ENCODE data around the gene ARHGEF7. TPM values are rescaled to one million over a fixed set of nuclear protein-coding genes. Genes with fewer than 3 reads are reported as not detected.

Gene ARHGEF7
- total RNA-seq, 1 experiment from 2014 or later: 47.3 TPM

DNA sequence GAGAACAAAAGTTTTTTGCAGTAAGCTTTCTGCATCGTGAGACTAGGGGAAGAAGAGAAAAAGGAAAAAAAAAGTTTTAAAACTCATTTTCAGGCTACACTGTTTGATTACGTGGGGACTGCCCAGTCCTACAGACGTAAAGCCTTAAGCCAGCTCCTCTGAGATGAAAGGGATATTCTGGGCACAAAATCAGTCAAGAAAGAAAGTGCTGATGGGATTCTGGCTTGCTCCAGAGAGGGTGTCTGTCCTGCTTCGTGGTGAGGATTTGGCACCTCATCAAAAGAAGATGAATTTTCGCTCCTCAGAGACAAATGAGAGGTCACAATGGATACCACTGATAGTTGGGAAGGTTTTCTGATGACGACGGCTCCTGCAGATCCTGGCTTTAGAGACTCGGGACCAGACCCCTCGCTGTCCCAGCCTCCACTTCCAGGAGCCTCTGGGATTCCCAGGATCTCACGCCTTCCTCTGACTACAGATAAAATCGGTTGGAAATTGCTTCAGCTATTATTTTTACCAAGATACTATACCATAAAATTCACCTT is 215.0 kb downstream of the ARHGEF7 start:
- no peaks in the 10 kb centered on the region for H3K27me3 Mint-ChIP-seq (ENCODE audit: low read depth)
- no peak for ATAC-seq
- H3K27ac Mint-ChIP-seq: no peak overlapping the region
- H3K36me3 Mint-ChIP-seq: no peaks in the 10 kb centered on the region
- ChIA-PET POLR2A (no interaction called here), CTCF (interaction anchor here (1.7 kb wide), 1 partner anchor 14 kb away, joined by 5 read pairs; no protein-coding TSS in a partner anchor)
- H3K4me3 Mint-ChIP-seq: no peak overlapping the region
- peaks cover 7% of the 10 kb centered on the region for H3K9me3 Mint-ChIP-seq
- TF ChIP-seq ZNF219 (CRISPR knock-in tag; IDR thresholded peaks at IDR 0.05; ENCODE audit: borderline replicate concordance) (no peak), ESRRA (CRISPR knock-in tag; IDR thresholded peaks at IDR 0.05; ENCODE audit: borderline replicate concordance) (no peak), SMAD4 (CRISPR knock-in tag; IDR thresholded peaks at IDR 0.05) (no peak), ZNF671 (CRISPR knock-in tag; IDR thresholded peaks at IDR 0.05) (no peak), NR2C2 (CRISPR knock-in tag; IDR thresholded peaks at IDR 0.05) (no peak), USF2 (CRISPR knock-in tag; IDR thresholded peaks at IDR 0.05) (no peak), HMGA2 (CRISPR knock-in tag; IDR thresholded peaks at IDR 0.05) (no peak), ZNF263 (CRISPR knock-in tag; IDR thresholded peaks at IDR 0.05; ENCODE audit: low read depth) (no peak), RORB (CRISPR knock-in tag; IDR thresholded peaks at IDR 0.05) (no peak), ZNF416 (CRISPR knock-in tag; IDR thresholded peaks at IDR 0.05) (no peak)
- TF ChIP-seq, protein P1, sequence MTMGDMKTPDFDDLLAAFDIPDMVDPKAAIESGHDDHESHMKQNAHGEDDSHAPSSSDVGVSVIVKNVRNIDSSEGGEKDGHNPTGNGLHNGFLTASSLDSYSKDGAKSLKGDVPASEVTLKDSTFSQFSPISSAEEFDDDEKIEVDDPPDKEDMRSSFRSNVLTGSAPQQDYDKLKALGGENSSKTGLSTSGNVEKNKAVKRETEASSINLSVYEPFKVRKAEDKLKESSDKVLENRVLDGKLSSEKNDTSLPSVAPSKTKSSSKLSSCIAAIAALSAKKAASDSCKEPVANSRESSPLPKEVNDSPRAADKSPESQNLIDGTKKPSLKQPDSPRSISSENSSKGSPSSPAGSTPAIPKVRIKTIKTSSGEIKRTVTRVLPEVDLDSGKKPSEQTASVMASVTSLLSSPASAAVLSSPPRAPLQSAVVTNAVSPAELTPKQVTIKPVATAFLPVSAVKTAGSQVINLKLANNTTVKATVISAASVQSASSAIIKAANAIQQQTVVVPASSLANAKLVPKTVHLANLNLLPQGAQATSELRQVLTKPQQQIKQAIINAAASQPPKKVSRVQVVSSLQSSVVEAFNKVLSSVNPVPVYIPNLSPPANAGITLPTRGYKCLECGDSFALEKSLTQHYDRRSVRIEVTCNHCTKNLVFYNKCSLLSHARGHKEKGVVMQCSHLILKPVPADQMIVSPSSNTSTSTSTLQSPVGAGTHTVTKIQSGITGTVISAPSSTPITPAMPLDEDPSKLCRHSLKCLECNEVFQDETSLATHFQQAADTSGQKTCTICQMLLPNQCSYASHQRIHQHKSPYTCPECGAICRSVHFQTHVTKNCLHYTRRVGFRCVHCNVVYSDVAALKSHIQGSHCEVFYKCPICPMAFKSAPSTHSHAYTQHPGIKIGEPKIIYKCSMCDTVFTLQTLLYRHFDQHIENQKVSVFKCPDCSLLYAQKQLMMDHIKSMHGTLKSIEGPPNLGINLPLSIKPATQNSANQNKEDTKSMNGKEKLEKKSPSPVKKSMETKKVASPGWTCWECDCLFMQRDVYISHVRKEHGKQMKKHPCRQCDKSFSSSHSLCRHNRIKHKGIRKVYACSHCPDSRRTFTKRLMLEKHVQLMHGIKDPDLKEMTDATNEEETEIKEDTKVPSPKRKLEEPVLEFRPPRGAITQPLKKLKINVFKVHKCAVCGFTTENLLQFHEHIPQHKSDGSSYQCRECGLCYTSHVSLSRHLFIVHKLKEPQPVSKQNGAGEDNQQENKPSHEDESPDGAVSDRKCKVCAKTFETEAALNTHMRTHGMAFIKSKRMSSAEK (CRISPR knock-in tag; IDR thresholded peaks at IDR 0.05; ENCODE audit: borderline replicate concordance): no peak
- TF ChIP-seq, protein P2, sequence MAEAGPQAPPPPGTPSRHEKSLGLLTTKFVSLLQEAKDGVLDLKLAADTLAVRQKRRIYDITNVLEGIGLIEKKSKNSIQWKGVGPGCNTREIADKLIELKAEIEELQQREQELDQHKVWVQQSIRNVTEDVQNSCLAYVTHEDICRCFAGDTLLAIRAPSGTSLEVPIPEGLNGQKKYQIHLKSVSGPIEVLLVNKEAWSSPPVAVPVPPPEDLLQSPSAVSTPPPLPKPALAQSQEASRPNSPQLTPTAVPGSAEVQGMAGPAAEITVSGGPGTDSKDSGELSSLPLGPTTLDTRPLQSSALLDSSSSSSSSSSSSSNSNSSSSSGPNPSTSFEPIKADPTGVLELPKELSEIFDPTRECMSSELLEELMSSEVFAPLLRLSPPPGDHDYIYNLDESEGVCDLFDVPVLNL (CRISPR knock-in tag; IDR thresholded peaks at IDR 0.05; ENCODE audit: borderline replicate concordance, low read depth): no peak
- TF ChIP-seq, protein P3, sequence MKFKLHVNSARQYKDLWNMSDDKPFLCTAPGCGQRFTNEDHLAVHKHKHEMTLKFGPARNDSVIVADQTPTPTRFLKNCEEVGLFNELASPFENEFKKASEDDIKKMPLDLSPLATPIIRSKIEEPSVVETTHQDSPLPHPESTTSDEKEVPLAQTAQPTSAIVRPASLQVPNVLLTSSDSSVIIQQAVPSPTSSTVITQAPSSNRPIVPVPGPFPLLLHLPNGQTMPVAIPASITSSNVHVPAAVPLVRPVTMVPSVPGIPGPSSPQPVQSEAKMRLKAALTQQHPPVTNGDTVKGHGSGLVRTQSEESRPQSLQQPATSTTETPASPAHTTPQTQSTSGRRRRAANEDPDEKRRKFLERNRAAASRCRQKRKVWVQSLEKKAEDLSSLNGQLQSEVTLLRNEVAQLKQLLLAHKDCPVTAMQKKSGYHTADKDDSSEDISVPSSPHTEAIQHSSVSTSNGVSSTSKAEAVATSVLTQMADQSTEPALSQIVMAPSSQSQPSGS (CRISPR knock-in tag; IDR thresholded peaks at IDR 0.05; ENCODE audit: borderline replicate concordance, low read depth): no peak
- TF ChIP-seq, protein P4, sequence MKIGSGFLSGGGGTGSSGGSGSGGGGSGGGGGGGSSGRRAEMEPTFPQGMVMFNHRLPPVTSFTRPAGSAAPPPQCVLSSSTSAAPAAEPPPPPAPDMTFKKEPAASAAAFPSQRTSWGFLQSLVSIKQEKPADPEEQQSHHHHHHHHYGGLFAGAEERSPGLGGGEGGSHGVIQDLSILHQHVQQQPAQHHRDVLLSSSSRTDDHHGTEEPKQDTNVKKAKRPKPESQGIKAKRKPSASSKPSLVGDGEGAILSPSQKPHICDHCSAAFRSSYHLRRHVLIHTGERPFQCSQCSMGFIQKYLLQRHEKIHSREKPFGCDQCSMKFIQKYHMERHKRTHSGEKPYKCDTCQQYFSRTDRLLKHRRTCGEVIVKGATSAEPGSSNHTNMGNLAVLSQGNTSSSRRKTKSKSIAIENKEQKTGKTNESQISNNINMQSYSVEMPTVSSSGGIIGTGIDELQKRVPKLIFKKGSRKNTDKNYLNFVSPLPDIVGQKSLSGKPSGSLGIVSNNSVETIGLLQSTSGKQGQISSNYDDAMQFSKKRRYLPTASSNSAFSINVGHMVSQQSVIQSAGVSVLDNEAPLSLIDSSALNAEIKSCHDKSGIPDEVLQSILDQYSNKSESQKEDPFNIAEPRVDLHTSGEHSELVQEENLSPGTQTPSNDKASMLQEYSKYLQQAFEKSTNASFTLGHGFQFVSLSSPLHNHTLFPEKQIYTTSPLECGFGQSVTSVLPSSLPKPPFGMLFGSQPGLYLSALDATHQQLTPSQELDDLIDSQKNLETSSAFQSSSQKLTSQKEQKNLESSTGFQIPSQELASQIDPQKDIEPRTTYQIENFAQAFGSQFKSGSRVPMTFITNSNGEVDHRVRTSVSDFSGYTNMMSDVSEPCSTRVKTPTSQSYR (CRISPR knock-in tag; IDR thresholded peaks at IDR 0.05): no peak
- TF ChIP-seq, protein P5, sequence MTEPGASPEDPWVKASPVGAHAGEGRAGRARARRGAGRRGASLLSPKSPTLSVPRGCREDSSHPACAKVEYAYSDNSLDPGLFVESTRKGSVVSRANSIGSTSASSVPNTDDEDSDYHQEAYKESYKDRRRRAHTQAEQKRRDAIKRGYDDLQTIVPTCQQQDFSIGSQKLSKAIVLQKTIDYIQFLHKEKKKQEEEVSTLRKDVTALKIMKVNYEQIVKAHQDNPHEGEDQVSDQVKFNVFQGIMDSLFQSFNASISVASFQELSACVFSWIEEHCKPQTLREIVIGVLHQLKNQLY (CRISPR knock-in tag; IDR thresholded peaks at IDR 0.05): no peak
- TF ChIP-seq, protein P6, sequence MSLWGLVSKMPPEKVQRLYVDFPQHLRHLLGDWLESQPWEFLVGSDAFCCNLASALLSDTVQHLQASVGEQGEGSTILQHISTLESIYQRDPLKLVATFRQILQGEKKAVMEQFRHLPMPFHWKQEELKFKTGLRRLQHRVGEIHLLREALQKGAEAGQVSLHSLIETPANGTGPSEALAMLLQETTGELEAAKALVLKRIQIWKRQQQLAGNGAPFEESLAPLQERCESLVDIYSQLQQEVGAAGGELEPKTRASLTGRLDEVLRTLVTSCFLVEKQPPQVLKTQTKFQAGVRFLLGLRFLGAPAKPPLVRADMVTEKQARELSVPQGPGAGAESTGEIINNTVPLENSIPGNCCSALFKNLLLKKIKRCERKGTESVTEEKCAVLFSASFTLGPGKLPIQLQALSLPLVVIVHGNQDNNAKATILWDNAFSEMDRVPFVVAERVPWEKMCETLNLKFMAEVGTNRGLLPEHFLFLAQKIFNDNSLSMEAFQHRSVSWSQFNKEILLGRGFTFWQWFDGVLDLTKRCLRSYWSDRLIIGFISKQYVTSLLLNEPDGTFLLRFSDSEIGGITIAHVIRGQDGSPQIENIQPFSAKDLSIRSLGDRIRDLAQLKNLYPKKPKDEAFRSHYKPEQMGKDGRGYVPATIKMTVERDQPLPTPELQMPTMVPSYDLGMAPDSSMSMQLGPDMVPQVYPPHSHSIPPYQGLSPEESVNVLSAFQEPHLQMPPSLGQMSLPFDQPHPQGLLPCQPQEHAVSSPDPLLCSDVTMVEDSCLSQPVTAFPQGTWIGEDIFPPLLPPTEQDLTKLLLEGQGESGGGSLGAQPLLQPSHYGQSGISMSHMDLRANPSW (CRISPR knock-in tag; conservative IDR thresholded peaks at IDR 0.05; ENCODE audit: low read depth): no peak
- H3K4me1 Mint-ChIP-seq: no peaks in the 10 kb centered on the region
- DNase-seq (ENCODE audit: low spot score): no peak
